NOMO-1 (cell line): ENCODE measurements around the gene EVC.

ENCODE experiments used
- DNase-seq, 2 experiments: peaks; one replicate each; lab custom pipeline; 2025; ENCODE audit not compliant: unreplicated experiment in 2 of 2; lab: John Stamatoyannopoulos, UW

EVC gene

DNA sequence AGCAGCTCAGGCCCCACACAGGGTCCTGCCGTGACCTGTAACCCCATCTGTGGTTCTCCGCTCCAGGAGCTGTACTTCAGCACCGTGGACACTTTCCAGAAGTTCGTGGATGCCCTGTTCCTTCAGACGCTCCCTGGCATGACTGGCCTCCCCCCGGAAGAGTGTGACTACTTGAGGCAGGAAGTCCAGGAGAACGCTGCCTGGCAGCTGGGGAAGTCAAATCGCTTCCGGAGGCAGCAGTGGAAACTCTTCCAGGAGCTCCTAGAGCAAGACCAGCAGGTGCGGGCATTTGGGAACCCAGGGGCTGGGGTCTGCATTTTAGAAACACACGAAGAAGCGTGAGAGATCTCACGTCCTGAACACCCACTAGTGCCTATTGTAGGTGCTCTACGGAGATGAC lies 72.5 kb downstream of the EVC start:
- DNase-seq: no peak

DNA sequence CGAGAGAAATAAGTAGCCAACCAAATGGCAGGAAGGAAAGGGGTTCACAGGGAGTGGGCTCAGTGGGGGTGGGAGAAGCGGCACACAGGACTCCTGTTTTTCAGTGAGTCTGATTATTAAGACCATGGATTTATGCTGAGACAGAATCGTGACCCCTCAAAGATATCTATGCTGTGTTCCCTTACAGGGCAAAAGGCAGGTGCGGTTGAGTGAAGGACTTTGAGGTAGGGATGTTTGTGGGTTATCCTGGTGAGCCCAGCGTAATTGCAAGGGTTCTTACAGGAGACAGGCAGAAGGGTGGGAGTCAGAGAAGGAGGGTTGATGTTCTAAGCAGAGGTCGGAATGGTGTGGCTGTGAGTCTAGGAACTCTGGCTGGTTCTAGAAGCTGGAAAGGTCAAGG lies 73.0 kb downstream of the EVC start:
- DNase-seq: no peak

DNA sequence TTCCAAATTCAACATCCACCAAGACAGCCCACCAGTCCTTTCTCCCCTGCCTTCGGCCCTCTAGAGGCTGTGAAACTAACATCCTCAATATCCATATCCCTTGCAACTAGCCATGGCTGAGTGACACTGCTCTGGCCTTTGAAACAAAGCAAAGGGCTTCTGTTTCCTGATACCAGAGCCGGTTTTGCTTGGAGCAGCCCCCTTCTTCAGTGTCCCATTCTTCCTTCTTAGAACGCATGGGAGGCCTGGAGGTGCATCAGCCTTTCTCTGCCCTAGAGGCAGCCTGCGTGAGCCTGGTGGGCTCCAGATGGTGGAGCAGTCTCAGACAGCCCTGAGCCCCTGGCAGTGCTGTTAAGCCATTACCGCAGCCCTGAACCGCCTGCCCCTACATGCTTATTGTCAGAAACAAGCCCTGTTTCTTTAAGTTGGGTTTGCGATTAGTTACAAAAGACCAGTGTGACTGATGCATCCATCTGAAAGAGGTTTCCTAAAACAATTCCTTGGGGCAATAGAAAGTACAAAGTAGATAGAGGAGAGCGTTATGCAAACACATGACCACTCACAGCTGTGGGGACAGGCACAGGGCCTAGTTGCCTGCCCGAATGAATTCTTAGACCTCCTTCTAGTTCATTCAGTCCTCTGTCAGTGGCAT lies 74.1 kb downstream of the EVC start:
- DNase-seq: no peak

DNA sequence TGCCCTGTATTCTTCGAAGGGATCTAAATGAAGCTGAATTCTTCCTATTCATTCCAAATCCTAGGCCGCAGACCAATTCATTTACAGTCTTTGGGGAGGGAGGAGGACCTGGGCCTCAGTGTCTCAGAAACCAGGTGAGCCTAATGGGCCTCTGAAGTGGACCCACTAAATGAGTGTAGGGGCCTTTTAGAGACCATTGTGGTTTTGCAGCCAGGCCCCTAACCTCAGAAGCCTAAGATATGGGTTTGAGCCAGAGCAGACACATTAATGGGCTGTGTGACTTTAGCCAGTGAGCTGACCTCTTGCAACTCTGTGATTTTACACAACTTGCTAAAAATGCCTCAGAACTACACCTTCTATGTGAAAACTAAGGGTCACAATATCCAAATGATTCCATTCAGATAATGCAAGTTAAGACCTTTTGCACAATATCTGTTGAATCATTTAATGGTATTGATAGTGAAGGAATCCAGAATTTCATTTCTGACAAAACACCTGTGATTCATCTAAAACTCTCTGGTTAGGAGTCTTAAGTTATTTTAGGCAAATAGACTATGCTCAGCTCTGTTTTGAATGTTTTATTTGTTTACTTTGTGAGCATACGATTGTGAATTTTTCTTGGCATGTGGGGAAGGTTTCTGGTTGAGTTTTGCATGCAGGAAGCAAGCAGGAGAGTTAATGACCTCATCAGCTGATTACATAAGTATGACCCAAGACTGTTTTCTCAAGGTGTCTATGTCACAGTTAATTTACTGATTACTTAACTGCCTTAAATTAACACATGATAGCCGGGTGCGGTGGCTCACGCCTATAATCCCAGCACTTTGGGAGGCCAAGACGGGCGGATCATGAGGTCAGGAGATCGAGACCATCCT lies 75.0 kb downstream of the EVC start:
- DNase-seq: no peak

DNA sequence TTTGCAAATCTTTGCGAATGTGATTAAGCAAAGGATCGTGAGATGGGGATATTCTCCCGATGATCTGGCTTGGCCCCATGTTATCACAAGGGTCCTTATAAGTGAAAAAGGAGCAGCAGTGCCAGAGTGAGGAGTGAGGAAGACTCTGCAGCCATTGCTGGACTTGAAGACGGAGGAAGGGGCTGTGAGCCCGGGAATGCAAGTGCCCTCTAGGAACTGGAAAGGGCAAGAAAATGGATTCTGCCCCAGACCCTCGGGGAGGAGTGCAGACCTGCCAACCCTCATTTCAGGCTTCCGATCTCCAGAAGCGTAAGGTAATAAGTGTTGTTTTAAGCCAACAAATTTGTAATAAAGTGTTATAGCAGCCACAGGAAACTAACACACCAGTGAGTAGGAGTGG lies 76.3 kb downstream of the EVC start:
- DNase-seq: no peak

DNA sequence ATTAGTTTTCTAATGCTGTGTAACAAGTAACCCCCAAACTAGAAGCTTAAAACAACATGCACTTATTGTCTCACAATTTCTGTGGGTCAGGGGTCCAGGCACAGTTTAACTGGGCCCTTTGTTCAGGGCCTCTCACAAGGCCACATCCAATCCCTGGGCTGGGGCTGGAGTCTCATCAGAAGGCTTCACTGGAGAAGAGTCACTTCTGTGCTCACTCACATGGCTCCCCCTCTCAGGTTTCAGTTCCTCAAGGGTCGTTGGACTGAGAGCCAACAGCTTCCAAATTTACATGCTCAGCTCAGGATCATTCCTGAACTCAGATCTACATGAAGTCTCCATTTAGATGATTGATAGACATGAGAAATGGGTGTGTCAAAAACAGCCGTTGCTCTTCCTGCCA lies 77.1 kb downstream of the EVC start:
- DNase-seq: no peak

DNA sequence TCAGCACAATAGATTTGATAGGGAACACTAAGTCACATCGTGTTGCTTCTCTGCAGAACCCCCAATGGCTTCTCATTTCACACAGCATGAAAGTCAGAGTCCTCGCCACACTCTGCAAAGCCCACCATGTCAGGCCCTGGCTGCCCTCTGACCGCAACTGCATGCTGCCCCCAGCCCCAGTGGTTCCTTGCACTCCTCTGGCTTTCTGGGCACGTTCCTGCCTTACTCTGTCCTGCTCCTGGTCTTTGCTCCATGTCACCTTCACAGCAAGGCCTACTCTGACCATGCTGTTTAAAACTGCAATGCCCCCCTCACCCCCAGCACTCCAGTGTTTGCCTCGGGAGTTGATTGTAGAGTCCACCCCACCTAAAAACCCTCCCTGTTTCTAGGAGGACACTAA lies 78.1 kb downstream of the EVC start:
- DNase-seq: no peak

DNA sequence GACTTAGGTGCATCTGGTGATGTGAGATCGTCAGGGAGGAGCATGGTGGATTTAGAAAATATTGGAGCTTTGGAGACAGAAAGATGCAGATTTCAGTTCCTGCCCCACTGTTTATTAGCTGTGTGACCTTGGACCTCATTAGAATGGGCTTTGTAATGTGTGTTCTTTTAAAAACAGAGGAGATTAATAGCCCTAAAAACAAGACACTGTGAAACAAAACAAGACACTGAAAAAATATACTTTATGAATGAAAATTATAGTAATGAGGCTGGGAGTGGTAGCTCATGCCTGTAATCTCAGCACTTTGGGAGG lies 79.5 kb downstream of the EVC start:
- DNase-seq: no peak

DNA sequence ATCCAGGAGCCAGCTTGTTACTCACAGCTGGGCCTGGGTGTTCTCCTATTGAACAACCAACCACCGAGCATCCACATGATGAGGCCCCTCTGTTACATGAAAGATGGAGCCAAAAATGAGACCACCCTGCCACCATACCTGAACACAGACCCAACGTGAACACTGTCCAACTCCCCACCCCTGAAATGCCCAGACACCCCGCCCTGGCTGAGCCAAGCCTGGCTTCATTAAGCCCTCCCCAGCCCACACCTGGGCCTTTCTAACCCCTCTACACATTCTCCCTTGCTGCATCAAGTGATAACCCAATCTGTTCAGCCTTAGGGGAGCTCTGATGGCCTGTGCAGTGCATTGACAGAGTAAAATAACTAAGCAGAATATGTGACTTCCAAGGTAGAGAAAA lies 80.7 kb downstream of the EVC start:
- DNase-seq: no peak

DNA sequence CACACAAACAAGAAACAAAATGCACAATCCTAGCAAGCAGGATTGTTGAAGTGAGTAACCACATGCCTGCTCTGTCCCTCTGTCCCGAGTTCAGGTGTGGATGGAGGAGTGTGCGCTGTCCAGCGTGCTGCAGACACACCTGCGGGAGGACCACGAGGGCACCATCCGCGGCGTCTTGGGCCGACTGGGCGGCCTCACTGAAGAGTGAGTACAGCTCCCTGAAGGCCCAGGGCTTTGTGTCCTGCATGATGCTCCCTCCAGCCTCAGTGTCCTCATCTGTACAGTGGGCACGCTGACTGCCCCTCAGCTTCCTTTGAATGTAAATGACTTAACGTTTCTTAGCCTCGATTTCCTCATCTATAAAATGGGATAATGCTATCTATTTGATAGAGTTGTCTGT lies 82.5 kb downstream of the EVC start:
- DNase-seq: no peak

DNA sequence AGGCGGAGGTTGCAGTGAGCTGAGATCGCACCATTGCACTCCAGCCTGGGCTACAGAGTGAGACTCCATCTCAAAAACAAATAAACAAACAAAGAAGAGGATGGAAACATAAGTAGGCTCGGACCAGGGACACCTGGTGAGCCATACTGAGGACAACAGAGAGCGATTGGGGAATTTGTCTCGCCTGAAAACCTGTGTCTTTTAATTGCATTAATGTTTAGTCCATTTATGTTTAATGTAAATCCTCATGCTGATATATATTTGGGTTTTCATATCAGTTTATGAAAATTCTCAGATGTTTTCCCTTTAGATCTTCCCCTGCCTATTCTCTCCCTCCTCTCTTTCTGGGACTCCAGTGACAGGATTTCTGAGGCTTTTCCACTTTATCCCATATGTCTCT lies 84.6 kb downstream of the EVC start:
- no peak for DNase-seq

DNA sequence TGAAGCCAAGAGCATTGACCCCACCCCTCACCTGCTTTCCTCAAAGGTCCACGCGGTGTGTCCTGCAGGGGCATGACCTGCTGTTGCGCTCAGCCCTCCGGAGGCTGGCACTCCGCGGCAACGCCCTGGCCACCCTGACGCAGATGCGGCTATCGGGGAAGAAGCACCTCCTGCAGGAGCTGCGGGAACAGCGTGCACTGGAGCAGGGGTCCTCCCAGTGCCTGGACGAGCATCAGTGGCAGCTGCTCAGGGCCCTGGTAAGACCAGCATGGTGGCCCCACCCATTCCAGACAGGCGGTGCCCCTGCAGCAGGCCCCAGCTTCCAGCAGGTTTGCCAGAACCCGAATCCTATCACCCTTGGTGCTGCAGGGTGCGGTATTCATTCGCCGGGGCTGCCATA lies 86.0 kb downstream of the EVC start:
- no peak for DNase-seq

DNA sequence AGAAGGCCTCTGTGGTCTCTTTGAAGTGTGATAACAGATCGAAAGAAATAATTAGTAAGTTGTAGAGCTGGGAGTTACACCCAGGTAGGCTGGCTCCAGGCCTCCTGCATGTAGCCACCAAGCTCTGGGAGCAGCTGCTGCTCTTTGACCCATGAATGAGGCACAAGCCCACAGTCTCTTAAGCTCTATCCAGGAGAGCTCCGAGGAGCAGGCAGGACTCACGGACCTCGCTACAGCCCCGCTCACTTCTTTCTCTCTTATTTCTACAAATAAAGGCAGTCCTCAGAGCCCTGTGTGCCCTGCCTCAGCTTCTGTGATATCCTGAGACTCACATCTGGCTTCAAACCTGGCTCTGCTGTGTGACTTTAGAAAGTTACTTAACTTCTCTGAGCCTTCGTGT lies 86.9 kb downstream of the EVC start:
- no peak for DNase-seq

DNA sequence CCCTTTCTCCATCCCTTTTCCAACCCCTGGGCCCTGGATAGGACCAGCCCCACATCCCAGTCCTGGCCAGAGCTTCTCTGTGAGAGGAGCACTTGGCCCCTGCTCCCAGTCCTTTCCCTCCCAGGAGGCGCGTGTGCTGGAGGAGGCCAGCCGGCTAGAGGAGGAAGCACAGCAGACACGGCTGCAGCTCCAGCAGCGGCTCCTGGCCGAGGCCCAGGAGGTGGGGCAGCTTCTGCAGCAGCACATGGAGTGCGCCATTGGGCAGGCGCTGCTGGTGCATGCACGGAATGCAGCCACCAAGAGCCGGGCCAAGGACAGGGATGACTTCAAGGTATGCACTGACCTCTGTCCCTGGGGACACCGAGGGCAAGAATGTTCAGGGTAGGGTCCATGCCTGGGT lies 87.5 kb downstream of the EVC start:
- DNase-seq: no peak

DNA sequence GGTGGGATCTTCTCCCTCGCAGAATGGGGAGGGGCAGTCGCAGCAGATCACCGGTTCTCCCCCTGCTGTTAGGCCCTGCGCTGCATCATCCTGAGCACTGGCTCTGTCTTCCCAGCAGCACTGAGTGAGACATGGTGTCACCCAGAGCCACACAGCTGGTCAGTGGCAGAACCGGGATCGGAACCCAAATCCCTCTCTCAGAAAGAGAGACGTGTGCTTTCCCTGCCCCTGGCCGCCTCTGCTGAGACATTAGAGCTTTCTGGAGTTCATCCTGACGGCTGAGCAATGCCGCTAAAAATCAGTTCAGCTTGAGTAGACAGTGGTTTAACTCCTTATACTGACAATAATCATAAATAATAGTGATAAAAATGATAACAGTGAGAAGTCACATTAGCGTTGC lies 87.9 kb downstream of the EVC start:
- DNase-seq: no peak

DNA sequence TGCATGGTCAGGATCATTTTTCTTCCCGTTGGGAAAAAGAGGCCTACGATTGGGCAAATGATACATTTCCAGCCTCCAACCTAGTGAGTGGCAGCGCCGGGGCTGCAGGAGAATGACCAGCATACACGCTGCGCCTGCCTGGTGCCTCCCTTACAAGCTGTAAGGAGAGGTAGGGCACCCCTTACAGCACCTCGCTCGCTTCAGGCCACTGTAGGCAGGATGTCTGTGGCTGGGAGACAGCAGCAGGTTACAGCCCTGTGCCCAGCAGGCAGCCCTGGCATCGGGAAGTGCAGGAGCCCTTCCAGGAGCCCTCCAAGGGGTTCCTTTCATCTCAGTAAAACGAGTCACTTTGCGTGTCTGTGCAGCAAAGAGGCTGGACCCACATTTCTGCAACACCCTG lies 88.4 kb downstream of the EVC start:
- no peak for DNase-seq

DNA sequence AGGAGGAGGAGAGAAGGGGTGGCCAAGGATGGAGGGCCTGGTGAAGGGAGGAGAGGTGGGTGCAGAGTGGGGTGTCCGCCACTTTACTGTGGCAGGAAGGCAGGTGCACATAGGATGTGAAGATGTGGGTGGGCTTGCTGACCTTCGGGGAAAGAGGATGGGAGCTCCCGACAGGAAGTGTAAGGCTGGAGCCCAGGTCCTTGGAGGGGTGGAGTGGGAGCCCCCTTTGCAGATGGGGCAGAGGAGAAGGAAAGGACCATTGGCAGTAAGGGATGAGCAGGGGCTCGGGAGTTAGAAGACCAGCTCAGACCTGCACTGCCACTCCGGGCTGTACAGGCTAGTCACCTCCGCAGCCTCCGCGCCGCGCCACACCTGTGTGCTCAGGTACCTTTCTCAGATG lies 89.5 kb downstream of the EVC start:
- DNase-seq: no peak

DNA sequence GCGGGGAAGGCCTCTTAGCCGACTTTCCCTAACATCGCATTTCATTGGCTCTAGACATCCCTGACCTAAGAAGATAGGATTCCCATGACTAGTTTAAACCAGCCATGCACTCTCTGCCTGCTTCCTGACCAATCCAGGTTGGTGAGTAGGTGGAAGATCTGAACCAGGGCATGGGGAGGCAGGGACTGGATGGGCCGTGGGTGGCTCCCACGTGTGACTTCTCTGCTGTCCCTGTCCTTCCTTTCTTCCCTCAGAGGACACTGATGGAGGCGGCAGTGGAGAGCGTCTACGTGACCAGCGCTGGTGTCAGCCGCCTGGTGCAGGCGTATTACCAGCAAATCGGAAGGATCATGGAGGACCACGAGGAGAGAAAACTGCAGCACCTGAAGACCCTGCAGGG lies 90.7 kb downstream of the EVC start:
- DNase-seq: no peak

DNA sequence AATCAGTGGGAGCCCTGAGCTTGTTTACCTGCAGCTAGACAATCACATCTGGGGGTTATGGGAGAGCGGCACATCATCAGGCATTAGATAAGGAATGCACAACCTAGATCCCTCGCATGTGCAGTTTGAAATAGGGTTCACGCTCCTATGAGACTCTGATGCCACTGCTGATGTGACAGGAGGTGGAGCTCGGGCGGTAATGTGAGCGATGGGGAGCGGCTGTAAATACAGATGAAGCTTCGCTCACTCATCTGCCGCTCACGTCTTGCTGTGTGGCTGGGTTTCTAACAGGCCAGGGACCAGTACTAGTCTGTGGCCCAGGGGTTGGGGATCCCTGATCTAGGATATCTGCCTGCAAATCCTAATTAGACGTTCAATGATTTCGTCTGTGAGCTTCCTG lies 91.6 kb downstream of the EVC start:
- no peak for DNase-seq

DNA sequence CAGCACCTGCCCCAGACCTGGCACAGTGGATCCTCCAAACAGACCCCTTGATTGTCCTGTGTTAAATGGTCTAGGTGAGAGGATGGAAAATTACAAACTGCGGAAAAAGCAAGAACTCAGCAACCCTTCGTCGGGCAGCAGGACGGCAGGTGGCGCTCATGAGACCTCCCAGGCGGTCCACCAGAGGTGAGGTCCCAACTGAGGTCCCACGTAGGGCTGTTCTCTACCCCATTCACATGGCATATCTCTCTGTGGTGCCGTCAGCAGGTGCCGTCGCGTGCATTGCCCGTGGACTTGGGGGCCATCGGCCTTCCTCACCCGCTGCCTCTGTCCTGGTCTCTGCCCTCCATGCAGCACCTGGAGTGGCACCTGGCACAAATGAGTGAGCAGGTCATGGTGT lies 93.7 kb downstream of the EVC start:
- DNase-seq: no peak

DNA sequence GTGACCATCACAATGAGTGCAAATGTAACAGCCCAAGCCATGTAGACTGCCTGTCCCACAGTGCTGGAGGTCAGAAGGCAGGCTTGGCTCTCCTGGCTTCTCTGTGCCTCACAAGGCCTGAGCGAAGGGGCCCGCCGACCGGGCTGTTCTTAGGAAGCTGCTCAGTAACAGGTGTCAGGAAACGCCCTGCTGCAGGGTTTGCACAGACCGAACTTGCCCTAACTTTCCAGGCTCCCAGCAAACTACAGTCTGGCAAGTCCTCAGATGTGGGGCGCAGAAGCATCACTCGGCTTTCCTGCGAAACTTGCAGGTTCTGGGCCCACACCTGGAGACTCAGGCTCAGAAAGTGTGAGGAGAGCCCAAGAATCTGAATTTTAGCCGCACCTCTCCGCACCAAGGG lies 94.3 kb downstream of the EVC start:
- no peak for DNase-seq

DNA sequence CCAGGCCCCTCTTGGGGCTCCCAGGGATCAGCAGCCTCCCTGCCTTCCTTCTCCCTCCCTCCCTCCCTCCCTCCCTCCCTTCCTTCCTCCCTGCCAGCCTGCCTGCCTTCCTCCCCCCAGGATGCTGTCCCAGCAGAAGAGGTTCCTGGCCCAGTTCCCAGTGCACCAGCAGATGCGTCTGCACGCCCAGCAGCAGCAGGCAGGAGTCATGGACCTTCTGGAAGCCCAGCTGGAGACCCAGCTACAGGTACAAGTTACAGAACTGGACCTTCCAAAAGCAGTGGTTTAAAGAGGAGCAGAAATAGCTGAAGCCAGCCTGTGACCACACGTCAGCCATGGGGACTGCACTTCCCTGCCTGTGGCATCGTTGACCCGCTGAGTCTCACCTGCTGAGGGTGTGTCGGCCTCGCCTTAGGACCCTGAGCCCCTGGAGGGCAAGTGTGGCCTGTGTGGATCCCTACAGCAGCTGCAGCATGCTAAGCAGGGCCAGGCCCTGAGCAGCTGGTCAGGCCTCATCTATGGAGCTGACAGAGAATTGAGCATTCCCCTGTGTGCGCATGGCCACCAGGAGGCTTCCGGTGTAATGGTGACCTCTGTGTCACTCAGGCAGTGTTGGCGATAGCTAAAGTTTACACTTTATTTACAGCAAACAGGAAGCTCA lies 97.2 kb downstream of the EVC start:
- no peak for DNase-seq
